GM20431 (cell line): ENCODE results near the gene ACHE.
"Not testable (repeated sequence)": the region's sequence is repeated elsewhere in the genome, so short reads cannot be mapped to it uniquely, and the experiment has no call there.

ENCODE experiments used
- in situ Hi-C: fragments of 300-500 bp; cut with MseI, MboI; formaldehyde crosslinking; loops from one replicate; pipeline ENCODE4 v1.15.0; 2020; ENCODE audit warnings: low sequenced_read_pairs; ENCODE audit not compliant: unreplicated experiment

The ACHE gene

GRCh38 chr7:100895701-100895955 lies at the start of gene ACHE:
ACHE (minus strand) TSS chr7:100895888; CDS start chr7:100894232, 1,656 bp downstream.
- in situ Hi-C loops: no loop called here

- in situ Hi-C loops: no loop called here
Measured at GRCh38 chr7:100944138-100944537, 48.5 kb upstream of the ACHE start.

GRCh38 chr7:100943693-100944092 lies 48.0 kb upstream of the ACHE start:
- in situ Hi-C loops: no loop called here

DNA sequence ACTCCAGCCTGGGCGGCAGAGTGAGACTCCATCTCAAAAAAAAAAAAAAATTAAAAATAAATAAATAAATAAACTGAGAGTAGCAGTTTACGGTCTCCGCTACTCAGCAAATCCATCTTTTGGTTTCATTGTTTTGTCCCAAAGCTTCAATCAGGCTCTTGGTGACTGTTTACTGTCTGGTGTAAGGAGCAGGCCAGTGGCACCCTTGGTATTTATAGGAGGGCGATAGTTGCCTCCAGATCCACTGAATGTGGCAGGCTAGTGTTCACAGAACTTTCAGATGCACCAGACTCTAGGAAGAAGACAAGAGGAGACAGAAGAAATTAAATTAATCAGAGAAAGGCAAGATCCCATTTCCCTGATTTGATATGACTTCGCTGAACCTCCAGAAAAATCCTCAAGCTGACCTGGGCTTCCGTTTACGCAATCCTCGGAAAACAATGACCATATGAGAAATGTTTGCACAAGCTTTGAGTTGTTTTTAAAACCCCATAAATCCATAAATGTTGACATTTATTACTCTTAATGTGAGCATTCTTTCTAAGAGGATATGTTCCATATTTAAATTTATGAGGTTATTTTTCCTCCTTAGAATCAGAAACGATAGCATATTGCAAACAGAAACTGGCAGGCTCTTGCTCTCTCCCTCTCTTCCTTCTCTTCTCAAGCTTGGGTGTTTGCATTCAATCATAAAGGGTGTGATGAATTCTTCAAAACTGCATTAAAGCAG lies 46.5 kb upstream of the ACHE start:
- in situ Hi-C loops: no loop called here

DNA sequence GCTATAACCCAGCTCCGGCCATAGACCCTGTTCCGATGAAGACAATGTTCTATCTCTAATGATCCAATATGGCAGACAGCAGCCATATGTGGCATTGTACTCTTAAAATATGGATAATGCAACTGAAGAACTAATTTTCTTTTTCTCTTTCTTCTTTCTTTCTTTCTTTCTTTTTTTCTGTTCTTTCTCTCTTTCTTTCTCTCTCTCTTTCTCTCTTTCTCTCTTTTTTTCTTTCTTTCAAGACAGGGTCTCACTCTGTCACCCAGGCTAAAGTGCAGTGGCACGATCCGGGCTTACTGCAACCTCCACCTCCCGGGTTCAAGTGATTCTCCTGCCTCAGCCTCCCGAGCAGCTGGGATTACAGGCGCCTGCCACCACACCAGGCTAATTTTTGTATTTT lies 40.5 kb upstream of the ACHE start:
- in situ Hi-C loops: not testable (repeated sequence)

- in situ Hi-C loops: not testable (repeated sequence)
Measured at GRCh38 chr7:100935381-100935780, 39.7 kb upstream of the ACHE start.

DNA sequence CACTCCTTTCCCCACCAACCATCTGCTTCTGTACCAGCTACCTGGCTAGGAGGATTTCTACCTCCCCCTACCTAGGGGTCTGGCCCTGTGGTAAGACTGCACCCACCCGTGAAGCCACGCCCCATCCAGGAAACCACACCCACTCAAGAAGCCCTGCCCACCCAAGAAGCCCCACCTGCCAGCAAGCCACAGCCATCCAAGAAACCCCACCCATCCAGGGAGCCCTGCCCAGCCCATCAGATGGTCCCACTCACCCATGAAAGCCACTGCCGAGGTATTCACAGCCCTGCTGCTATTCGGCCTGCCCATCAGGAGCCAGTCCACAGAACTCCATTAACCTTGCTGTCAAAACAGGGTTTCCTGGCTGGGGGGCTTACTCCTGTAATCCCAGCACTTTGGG lies 38.0 kb upstream of the ACHE start:
- in situ Hi-C loops: no loop called here

GRCh38 chr7:100929808-100930174 lies 34.1 kb upstream of the ACHE start:
- in situ Hi-C loops: no loop called here

GRCh38 chr7:100923616-100924015 lies 27.9 kb upstream of the ACHE start:
- in situ Hi-C loops: not testable (repeated sequence)

DNA sequence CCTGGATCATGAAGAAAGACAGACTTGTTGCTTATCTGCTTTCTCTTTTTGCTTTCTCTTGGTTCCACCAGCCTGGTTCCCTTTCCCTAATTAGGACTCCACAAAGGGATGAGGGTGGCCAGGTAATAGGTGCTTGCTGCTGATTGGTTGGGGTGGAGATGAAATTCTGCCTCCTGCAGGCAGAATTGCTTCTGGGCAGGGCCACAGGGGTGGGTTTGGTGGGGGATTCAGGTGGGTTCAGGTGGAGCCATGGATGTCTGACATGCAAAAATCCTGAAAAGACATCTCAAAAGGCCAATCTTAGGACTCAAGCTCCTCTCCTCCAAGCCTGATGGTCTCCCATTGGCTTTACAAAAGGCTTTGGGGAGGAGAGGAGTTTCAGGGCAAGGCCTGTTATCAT lies 25.4 kb upstream of the ACHE start:
- in situ Hi-C loops: no loop called here

DNA sequence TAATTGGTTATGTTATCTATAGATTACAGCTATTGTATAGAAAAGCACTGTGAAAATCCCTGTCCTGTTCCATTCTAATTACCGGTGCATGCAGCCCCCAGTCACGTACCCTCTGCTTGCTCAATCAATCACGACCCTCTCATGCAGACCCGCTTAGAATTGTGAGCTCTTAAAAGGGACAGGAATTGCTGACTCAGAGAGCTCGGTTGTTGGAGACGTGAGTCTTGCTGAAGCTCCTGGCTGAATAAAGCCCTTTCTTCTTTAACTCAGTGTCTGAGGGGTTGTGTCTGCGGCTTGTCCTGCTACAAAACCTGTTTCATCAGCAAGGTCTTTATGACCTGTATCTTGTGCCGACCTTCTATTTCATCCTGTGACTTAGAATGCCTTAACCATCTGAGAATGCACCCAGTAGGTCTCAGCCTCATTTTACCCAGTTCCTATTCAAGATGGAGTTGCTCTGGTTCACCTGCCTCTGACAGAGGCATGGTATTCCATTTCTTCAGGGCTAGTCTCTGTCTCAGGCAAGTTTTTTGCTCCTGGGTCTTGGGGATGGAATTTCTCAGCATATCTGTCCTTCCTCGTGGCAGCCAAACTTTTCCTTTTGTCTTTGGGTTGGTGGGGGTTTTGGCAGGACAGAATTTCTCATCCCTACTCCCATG lies 24.2 kb upstream of the ACHE start:
- in situ Hi-C loops: not testable (repeated sequence)

- in situ Hi-C loops: not testable (repeated sequence)
Measured at GRCh38 chr7:100919335-100919734, 23.6 kb upstream of the ACHE start.

GRCh38 chr7:100914879-100915447 lies 19.3 kb upstream of the ACHE start:
- in situ Hi-C loops: no loop called here

DNA sequence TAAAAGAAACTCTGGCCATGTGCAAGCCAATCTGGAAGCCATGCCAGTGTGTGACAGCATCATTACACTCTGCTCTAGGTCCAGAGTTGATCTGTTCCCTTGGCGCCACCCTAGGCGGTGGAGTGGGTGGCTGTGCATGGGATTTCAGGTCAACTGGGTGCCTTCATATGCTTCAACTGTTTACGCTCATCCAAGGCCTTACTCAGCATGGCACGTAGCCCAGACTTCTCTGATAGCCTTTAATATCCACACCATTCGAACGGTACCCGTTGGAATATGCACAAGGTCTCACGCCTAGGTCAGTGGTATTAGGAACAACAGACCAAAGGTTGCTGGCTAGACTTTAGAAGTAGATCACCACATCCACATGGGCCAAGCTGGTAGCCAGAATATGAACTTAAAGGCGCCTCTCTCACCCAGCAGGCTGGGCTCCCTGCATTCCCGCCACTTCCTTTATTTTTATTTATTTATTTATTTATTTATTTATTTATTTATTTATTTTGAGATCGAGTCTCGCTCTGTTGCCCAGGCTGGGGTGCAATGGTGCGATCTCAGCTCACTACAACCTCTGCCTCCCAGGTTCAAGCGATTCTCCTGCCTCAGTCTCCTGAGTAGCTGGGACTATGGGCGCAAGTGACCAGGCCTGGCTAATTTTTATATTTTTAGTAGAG lies 18.7 kb upstream of the ACHE start:
- in situ Hi-C loops: no loop called here

DNA sequence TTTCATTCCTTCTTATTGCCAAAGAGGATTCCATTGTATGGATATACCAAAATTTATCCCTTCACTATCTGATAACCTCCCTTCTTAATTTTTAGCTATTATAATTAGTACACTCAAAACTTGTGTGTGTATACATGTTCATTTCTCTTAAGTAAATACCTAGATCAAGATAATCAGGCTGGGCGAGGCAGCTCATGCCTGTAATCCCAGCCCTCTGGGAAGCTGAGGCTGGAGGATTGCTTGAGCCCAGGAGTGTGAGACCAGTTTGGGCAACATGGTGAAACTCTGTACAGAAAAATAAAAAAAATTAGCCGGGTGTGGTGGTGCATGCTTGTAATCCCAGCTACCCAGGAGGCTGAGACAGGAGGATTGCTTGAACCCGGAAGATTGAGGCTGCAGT lies 15.8 kb upstream of the ACHE start:
- in situ Hi-C loops: no loop called here

DNA sequence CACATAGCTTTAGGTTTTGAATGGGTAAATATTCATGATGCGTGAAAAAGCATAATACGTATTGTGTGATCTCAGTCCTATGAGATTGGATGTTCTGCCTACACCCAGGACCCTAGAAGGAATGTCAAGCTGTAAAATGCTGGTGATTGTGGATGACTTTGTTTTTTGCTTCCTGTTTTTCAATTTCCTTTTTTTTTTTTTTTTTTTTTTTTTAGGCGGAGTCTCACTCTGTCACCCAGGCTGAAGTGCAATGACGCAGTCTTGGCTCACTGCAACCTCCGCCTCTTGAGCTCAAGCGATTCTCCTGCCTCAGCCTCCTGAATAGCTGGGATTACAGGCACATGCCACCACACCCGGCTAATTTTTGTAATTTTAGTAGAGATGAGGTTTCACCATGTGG lies 14.8 kb upstream of the ACHE start:
- in situ Hi-C loops: not testable (repeated sequence)

DNA sequence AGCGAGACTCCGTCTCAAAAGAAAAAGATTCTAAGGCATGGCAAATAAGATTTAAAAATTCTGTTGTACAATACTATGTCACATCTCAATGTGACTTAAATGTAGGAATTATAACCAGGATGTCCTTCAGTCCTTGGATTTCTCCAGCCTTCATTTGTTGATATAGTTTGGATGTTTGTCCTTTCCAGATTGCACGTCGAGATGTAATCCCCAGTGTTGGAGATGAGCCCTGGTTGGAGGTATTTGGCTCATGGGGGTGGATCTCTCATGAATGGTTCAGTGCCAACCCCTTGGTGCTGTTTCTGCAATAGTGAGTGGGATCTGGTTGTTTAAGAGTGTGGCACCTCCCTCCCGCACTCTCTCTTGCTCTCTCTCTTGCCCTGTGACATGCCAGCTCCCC lies 12.8 kb upstream of the ACHE start:
- in situ Hi-C loops: loop anchor here (10.0 kb wide), 1 partner anchor 146 kb away; no protein-coding TSS in a partner anchor

- in situ Hi-C loops: loop anchor here (10.0 kb wide), 1 partner anchor 152 kb away; no protein-coding TSS in a partner anchor
Measured at GRCh38 chr7:100902638-100903037, 7.0 kb upstream of the ACHE start.

DNA sequence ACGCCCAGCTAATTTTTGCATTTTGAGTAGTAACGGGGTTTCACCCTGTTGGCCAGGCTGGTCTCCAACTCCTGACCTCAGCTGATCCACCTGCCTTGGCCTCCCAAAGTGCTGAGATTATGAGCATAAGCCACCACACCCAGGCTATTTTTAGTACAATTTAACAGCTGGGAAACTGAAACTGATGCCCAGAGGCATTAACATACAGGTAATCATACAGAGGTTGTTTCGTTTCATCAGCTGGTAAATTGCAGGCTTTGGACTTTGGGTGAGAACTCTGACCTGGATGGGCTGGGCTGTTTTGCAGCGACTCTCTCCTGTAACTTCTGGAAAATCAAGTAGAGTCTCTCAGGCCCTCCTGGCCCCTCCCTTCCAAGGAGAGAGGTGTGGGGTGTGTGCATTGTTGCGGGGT lies 6.2 kb upstream of the ACHE start:
- in situ Hi-C loops: loop anchor here (10.0 kb wide), 1 partner anchor 153 kb away; no protein-coding TSS in a partner anchor

GRCh38 chr7:100900978-100901377 lies 5.3 kb upstream of the ACHE start:
- in situ Hi-C loops: loop anchor here (10.0 kb wide), 1 partner anchor 154 kb away; no protein-coding TSS in a partner anchor

GRCh38 chr7:100899432-100899831 lies 3.7 kb upstream of the ACHE start:
- in situ Hi-C loops: no loop called here
